Gastroesophageal sphincter (tissue), 3 donors: ENCODE results near the gene COL6A2.
"Not testable (repeated sequence)": the region's sequence is repeated elsewhere in the genome, so short reads cannot be mapped to it uniquely, and the experiment has no call there.

Experiments used
- CTCF ChIP-seq, 4 experiments: fragments of 200-600 bp in 2 of 4; fragments of 450-650 bp in 2 of 4; sonication (generic) in 1 of 4; IDR thresholded peaks; one replicate each; pipeline ENCODE4 v1.5.1; 2017 to 2019; ENCODE audit warnings: antibody characterized with exemption in 4 of 4, mild to moderate bottlenecking in 2 of 4, moderate library complexity in 2 of 4
- EP300 ChIP-seq: sonication (generic); formaldehyde crosslinking; IDR thresholded peaks from one replicate; pipeline ENCODE4 v1.6.1; 2017; ENCODE audit warnings: antibody characterized with exemption, mild to moderate bottlenecking
- POLR2A ChIP-seq, 2 donors: fragments of 450-650 bp; IDR thresholded peaks; one replicate each; pipeline ENCODE4 v1.6.1; 2017; ENCODE audit warnings: antibody characterized with exemption in 2 of 2, mild to moderate bottlenecking in 2 of 2, moderate library complexity in 1 of 2
- POLR2AphosphoS5 ChIP-seq: sonication (generic); formaldehyde crosslinking; IDR thresholded peaks from one replicate; pipeline ENCODE4 v1.6.1; 2017; ENCODE audit warnings: antibody characterized with exemption

- not testable (repeated sequence) for TF ChIP-seq EP300; CTCF (IDR thresholded peaks at IDR 0.05); POLR2A (IDR thresholded peaks at IDR 0.05); POLR2AphosphoS5
Measured at GRCh38 chr21:46170436-46171193, 72.7 kb downstream of the COL6A2 start.
